Activated naive CD8-positive, alpha-beta T cell treated with anti-CD3 and anti-CD28 coated beads, Interleukin-2, amount 50 U/mL, for 16 hours (primary cell): Measurements from ENCODE around the gene VPS36.
"Not testable (repeated sequence)": the region's sequence is repeated elsewhere in the genome, so short reads cannot be mapped to it uniquely, and the experiment has no call there.

Experiments used
- DNase-seq: peaks from one replicate; pipeline ENCODE4 v3.0.0-alpha.2; 2020; ENCODE audit warnings: low read depth, low spot score

The VPS36 gene

GRCh38 chr13:52446265-52446664 lies 4.2 kb downstream of the VPS36 start:
- DNase-seq = no peak

- no peak for DNase-seq
Measured at GRCh38 chr13:52432456-52432855, 18.0 kb downstream of the VPS36 start.

DNA sequence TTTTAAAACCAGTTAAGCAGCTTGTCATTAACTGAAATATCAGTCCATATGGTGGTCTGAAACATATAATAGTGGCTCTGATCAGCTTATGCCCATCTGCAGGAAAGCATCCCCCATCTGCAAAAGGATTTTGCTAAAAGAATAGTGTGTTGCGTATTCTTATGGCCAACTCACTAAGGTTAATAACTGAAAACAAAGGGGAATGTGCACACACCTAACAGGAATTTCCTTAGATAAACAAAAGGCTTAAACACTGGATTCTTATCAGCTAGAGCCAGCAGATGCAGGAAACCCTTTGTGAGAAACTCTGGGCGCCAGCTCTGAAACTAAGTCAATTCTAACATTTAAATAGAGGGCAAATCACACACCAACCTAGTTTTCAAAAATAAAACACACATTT lies 22.1 kb downstream of the VPS36 start:
- DNase-seq = no peak

DNA sequence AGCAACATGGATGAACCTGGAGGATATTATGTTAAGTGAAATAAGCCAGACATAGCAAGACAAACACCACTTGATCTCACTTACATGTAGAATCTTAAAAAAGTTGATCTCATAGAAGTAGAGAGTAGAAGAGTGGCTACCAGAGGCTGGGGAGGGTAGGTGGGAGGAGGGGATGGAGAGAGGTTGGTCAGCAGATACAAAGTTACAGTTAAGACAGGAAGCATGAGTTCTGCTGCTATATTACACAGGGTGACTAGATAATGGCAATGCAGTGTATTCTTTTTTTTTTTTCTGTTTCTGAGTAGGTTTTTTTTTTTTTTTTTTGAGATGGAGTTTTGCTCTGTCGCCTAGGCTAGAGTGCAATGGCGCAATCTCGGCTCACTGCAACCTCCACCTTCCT lies 29.2 kb downstream of the VPS36 start:
- DNase-seq = no peak

GRCh38 chr13:52419080-52419479 lies 31.4 kb downstream of the VPS36 start:
- DNase-seq = no peak

DNA sequence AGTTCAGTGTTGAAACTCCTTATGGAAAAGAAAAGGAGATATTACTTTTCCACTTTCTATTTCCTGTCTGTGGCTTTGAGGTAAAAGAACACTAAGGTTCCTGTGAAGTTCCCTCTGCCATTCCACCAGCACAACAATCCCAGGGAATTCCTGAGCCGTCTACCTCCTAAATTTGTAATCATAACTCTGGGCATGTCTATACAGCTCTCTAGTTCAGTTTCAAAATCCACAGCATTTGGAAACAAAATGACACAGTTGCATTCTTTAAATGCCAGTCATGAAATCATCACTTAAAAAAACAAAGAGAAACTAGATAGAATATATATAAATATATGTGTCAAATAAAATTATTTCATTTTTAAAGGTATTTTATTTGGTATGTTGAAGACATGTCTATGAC lies 35.5 kb downstream of the VPS36 start:
- DNase-seq = no peak

DNA sequence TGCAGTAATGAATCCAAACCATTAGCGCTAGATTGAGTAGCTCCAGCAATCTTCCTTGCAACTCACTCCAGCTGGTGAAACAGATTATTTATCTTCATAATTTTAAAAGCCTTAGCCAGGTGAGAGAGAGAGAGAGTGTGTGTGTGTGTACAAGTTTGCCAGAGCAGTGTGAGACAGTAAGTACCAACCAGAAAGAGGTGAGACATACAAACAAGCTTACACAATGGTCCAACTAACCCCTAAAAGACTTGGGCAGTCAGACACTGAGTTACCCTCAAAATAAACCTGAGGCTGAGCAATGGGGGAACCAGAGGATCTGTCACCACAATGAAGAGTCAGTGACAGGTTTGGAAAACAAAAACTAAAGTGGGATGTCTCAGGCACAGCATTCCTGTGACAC lies 36.4 kb downstream of the VPS36 start:
- no peak for DNase-seq

GRCh38 chr13:52412128-52412527 lies 38.3 kb downstream of the VPS36 start:
- DNase-seq = no peak

- no peak for DNase-seq
Measured at GRCh38 chr13:52411629-52412028, 38.8 kb downstream of the VPS36 start.

DNA sequence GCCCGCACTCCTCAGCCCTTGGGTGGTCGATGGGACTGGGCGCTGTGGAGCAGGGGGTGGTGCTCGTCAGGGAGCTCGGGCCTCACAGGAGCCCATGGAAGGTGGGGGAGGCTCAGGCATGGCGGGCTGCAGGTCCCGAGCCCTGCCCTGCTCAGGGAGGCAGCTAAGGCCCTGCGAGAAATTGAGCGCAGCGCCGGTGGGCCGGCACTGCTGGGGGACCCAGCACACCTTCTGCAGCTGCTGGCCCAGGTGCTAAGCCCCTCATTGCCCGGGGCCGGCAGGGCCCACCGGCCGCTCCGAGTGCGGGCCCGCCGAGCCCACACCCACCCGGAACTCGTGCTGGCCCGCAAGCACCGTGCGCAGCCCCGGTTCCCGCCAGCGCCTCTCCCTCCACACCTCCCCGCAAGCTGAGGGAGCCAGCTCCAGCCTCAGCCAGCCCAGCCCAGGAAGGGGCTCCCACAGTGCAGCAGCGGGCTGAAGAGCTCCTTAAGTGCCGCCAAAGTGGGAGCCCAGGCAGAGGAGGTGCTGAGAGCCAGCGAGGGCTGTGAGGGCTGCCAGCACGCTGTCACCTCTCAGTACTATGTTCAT lies 42.3 kb downstream of the VPS36 start:
- not testable (repeated sequence) for DNase-seq

GRCh38 chr13:52407436-52407835 lies 43.0 kb downstream of the VPS36 start:
- DNase-seq = not testable (repeated sequence)

GRCh38 chr13:52406629-52407028 lies 43.8 kb downstream of the VPS36 start:
- no peak for DNase-seq

DNA sequence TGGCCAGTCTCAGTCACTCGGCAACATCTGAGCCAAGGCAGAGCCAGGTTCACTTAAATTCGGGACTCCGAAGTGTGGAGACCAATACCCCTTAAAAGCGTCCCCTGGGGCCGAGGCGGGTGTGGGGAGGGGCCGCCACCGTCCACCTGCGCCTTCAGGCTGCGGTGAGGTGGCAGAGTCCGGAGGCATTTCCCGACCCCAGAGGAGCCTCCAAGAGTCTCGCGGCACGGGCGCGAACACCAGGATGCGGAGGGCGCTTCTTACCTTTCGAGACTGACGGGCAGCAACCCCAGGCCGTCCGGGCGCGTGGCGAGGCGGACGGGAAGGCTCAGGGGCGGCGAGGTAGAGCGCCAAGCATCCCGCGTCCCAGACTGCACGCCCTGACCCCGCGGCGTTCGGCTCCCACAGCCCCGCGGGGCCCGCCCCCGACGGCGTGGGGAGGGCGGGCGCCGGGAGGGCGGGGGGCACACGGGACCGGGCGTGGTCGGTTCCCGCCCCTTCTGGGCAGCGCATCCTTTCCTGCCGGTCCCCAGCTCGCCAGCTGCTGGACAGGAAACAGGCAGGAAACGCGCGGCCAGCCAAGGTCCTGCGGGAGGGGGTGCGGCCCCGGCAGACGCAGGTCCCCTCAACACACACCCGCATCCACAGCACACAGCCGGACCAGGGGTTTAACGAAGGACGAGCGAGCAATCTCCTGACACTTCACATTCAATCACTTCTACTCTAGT lies 44.5 kb downstream of the VPS36 start, which contains the start of gene THSD1:
Gene THSD1 (minus strand): TSS at position 406 of the 728 bp plus-strand sequence. CDS start 3,572 bp downstream, outside the sequence.
- DNase-seq = no peak

- no peak for DNase-seq
Measured at GRCh38 chr13:52405369-52405766, 45.1 kb downstream of the VPS36 start.

DNA sequence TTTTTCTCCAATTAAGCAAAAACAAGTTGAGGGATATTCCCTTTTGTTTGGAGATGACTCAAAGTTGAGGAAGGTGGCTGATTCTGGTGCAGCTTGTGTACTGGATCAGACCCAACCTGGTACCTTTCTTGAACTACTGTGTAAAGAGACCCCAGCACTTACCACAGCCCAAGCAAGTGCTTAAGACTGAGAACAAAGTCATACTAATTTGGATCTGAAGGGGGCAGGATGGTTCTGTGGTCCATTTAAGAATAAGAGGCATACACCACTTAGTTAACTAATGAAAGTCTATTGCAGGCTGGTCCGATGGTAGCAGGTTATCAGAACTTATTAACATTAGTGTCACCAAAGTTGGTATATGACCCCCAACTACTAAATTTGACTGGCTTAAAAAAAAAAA lies 50.7 kb downstream of the VPS36 start:
- DNase-seq = no peak

- no peak for DNase-seq
Measured at GRCh38 chr13:52399046-52399445, 51.4 kb downstream of the VPS36 start.

DNA sequence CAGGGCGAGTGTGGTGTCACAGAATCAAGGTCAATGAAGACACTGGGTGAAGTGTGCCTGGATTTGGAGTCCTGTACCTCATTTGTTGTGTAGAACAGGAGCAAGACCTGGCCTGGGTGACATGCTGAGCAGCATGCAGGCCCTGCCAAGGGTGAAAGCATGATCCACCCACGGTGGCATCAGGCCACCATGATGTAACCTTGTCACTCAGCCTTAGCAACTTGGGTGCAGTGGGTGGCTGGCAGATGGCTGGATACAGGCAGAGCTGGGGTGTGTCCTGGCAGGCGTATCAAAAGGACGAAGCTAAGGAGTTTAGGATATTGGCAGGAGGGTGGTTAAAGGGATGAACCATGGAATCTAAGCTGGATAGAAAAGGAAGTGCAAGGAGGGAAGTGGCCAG lies 54.7 kb downstream of the VPS36 start:
- no peak for DNase-seq

DNA sequence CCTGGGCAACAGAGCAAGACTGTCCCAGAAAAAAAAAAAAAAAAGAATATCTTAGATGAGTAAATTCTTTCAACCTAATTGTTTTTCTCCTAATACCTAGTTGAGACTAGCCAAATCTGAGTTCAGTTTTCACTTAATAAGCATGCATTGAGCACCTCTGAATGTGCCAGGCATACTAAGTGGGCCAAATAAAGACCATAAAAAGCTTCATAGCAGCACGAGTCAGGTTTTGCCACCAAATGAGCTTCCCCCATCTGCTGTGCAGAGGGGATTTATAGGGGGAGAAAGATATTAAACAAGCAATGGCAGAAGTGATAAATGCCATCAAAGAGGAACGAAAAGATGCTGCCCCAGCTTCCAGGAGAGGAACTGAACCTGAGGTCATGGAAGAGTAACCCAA lies 55.8 kb downstream of the VPS36 start:
- no peak for DNase-seq

DNA sequence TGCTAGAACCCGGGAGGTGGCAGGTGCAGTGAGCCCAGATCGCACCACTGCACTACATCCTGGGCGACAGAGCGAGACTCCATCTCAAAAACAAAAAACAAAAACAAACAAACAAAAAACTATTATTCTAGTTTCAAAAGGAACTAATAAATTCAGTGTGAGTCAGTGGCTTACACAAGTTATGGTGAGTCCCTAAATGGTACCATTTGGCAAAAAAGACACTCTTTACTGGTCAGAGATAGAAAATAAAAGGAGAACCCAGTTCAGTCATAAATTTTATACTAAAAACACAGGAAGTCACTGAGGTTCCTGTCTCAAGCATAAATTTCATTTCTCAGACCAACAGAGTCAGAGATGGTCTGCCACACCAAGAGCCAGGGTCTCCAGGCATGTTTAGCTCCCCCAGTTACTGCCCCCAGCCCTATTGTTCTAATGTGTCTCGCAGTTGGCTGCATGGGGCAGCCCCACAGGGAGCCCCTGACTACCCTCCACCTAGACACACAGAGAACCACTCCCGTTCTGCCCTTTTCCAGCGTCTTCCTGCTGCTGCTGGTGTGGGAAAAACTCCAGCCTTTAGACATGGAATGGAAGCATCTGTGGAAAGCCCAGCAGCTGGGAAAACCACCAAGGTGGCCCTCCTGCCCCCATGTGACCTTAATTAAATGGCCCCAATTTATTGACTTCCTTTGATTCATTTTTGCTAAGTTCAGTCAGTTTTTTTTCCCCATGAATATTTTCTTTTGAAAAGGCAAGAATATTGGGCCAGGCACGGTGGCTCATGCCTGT lies 56.7 kb downstream of the VPS36 start:
- no peak for DNase-seq

GRCh38 chr13:52387721-52388120 lies 62.7 kb downstream of the VPS36 start:
- no peak for DNase-seq

- DNase-seq = no peak
Measured at GRCh38 chr13:52385870-52386269, 64.6 kb downstream of the VPS36 start.

DNA sequence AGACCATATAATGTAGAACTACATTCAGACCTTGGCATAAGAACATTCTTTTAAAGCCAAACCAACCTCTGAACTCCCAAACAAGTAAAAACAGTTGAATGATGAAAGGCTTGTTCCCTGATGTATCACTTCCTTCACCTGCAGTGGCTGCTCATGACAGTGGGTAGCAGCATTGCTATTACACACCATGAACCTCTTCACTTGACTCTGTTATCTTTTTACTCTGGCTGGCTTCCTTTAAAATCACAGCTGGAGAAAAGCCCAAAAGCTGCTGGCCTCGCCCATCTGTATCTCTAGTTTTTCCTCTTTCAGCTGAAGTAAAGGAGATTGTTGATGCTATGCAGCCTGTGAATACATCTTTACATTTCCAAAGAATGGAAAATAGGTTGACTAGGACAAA lies 67.1 kb downstream of the VPS36 start:
- no peak for DNase-seq

DNA sequence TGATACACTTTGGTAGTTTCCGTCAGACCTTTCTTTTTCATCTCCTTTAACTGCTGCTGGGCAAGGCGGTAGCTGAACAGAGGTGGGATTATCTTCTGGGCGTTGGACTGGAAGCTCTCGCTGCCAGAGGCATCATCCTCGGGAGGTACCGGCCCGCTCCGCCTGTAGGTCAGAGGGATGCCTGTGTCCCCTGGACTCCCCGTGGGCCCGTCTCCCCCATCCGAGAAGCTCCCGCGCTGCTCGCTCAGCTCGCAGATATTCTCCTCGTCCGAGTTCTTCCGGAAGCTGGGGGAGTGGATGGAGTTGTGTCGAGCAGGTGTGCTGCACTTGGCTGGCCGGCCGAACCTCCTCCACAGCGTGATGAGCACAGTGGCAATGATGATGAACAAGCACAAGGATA lies 72.1 kb downstream of the VPS36 start:
- no peak for DNase-seq
